GM12891 (cell line): ENCODE measurements around the gene C13orf42.

Experiments
- DNase-seq: peaks from one replicate; pipeline ENCODE4 v3.0.0; 2011; ENCODE audit warnings: low spot score; ENCODE audit not compliant: insufficient read length
- FAIRE-seq: peaks from 2 replicates; lab custom pipeline; 2011; peaks lifted over from hg19 to GRCh38; lab: Jason Lieb, UNC
- PAX5 ChIP-seq: IDR thresholded peaks from 2 replicates; pipeline ENCODE4 v1.6.1; 2011; ENCODE audit warnings: low read length, moderate library complexity, mild to moderate bottlenecking; ENCODE audit not compliant: insufficient read depth, severe bottlenecking
- POLR2A ChIP-seq: IDR thresholded peaks from 2 replicates; pipeline ENCODE4 v1.6.1; 2011; ENCODE audit warnings: low read depth, low read length, control low read depth
- POLR2AphosphoS5 ChIP-seq: IDR thresholded peaks from 2 replicates; pipeline ENCODE4 v1.6.1; 2011; ENCODE audit warnings: low read depth, low read length, control low read depth
- POU2F2 ChIP-seq: IDR thresholded peaks from 2 replicates; pipeline ENCODE4 v1.6.1; 2011; ENCODE audit warnings: low read depth, mild to moderate bottlenecking, control low read depth, low read length, moderate library complexity
- SPI1 ChIP-seq: IDR thresholded peaks from 2 replicates; pipeline ENCODE4 v1.6.1; 2011; ENCODE audit warnings: low read depth, low read length, control low read depth
- TAF1 ChIP-seq: IDR thresholded peaks from 2 replicates; pipeline ENCODE4 v1.6.1; 2011; ENCODE audit warnings: low read depth, low read length, control low read depth

The C13orf42 gene

GRCh38 chr13:51035978-51036377 is 75.1 kb downstream of the C13orf42 start:
- FAIRE-seq (no peak), DNase-seq (no peak)
- TF ChIP-seq PAX5 (no peak), POLR2A (no peak), POLR2AphosphoS5 (no peak), POU2F2 (no peak), SPI1 (no peak), TAF1 (no peak)

- TF ChIP-seq SPI1 (no peak), PAX5 (no peak), TAF1 (no peak), POLR2A (no peak), POLR2AphosphoS5 (no peak), POU2F2 (no peak)
- FAIRE-seq = no peak
- no peak for DNase-seq
Measured at GRCh38 chr13:51035469-51035868, 75.6 kb downstream of the C13orf42 start.

- TF ChIP-seq POU2F2 (no peak), SPI1 (no peak), POLR2AphosphoS5 (no peak), POLR2A (no peak), TAF1 (no peak), PAX5 (no peak)
Measured at GRCh38 chr13:51034906-51035305, 76.2 kb downstream of the C13orf42 start.

GRCh38 chr13:51033421-51034185 is 77.5 kb downstream of the C13orf42 start:
- TF ChIP-seq POU2F2 = no peak
- TF ChIP-seq SPI1 = no peak
- TF ChIP-seq POLR2A = no peak
- no peak for TF ChIP-seq PAX5
- TF ChIP-seq POLR2AphosphoS5 = no peak
- no peak for TF ChIP-seq TAF1
- DNase-seq = no peak
- FAIRE-seq = no peak

More at GRCh38 chr13:51034906-51035305, 76.2 kb downstream of the C13orf42 start:
- FAIRE-seq (no peak), DNase-seq (no peak)

DNA sequence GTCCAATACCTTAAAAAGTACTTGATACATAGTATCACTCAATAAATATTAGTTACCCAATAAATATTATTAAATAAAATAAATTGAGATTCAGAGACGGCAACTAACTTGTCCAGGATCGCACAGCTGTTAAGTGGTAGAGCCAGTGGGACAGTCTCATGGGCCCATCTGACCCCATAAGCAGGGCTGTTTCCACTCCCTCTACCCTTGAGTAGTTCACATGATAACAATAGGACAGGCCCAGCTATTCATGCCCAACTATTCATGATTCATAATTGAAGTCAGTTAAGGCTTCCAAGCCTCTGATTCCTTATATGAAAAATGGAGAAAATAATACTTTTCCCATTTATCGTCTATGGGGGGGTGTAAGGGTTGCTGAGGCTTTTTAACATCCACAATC is 78.2 kb downstream of the C13orf42 start:
- DNase-seq (no peak), FAIRE-seq (no peak)
- TF ChIP-seq POU2F2 (no peak), PAX5 (no peak), SPI1 (no peak), TAF1 (no peak), POLR2AphosphoS5 (no peak), POLR2A (no peak)
